ENCODE measurements around the gene CTNNA1.

CTNNA1 gene

DNA sequence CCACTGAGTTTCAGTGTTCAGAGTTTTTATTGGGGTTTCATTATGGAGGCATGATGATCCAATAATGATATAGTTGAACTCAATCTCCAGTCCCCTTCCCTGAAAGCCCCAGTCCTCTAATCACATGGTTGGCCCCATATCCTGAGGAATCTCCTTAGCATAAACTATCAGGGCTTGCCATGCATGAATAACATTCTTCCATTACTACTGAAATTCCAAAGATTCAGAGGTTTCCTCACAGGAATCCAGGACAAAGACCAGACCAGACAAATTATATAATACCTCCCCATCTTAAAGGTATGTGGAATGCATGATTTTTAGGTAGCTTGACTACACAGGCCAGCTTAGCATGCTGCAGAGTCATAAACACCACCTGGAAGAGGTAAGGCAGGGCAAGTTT is 137.4 kb downstream of the CTNNA1 start:
- Histone ChIP-seq H3K9me3 (no peaks in the 10 kb centered on the region), H3K27ac (no peak overlapping the region), H3K4me3 (no peak overlapping the region), H3K27me3 (no peaks in the 10 kb centered on the region), H3K4me1 (no peaks in the 10 kb centered on the region), H3K36me3 (peaks cover 50 to 63% (median 55%) of the 10 kb centered on the region in 3 donors)
- intact Hi-C loops (cut with DNase I; ENCODE audit: low total_unique reads) = no loop called here
- TF ChIP-seq CTCF (IDR thresholded peaks at IDR 0.05) = no peak
- no peak for DNase-seq

DNA sequence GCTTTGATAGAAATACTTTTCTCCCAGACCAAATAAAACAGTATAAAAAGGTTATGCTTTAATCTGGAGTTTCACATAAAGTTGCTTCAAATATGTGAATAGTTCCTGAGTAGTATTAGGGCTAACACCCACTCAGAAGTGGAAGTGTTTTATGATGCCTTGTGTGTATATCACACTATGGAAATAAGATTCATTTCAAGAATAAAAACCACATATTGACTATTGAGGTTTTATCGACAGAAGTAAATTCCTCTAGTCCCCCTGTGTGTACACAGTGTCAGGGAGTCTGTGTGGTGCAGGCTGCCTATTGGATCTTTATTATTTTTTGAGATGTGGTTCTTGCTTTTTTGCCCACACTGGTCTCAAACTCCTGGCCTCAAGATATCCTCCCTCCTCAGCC is 142.7 kb downstream of the CTNNA1 start:
- Histone ChIP-seq H3K27me3 (no peaks in the 10 kb centered on the region), H3K9me3 (no peaks in the 10 kb centered on the region), H3K4me1 (peaks cover 0 to 9% (median 0%) of the 10 kb centered on the region in 4 donors), H3K27ac (no peak overlapping the region), H3K4me3 (no peak overlapping the region), H3K36me3 (peaks cover 4 to 31% (median 7%) of the 10 kb centered on the region in 3 donors)
- intact Hi-C loops (cut with DNase I; ENCODE audit: low total_unique reads) = no loop called here
- no peak for DNase-seq
- no peak for TF ChIP-seq CTCF (IDR thresholded peaks at IDR 0.05)

- intact Hi-C loops (cut with DNase I; ENCODE audit: low total_unique reads) = no loop called here
- TF ChIP-seq CTCF (IDR thresholded peaks at IDR 0.05) = no peak
- H3K4me1 ChIP-seq = peaks cover 0 to 9% (median 0%) of the 10 kb centered on the region in 4 donors
- H3K27ac ChIP-seq = no peak overlapping the region
- H3K4me3 ChIP-seq = no peak overlapping the region
- no peak for DNase-seq
- H3K9me3 ChIP-seq = no peaks in the 10 kb centered on the region
- H3K27me3 ChIP-seq = no peaks in the 10 kb centered on the region
- peaks cover 0 to 35% (median 8%) of the 10 kb centered on the region in 3 donors for H3K36me3 ChIP-seq
These were observed 145.1 kb downstream of the CTNNA1 start for GRCh38 chr5:138898299-138898698.

DNA sequence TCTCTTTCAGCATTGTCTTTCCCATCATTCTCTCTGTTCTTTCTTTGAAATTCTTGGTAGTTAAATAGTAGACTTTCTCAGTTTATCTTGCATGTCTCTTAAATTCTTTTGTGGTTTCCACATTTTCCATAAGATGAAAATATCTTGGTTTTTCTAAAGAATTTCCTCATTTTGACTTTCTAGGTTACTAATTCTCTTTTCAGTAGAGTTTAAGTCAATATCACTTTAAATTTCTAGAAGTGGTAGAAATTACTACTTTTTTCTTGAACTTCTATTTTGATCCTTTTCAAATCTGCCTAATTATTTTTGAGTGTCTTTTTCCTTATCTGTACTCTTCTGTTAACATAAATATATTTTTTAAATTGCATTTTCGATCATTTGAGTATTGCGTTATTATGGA is 145.5 kb downstream of the CTNNA1 start:
- Histone ChIP-seq H3K27ac (no peak overlapping the region), H3K9me3 (no peaks in the 10 kb centered on the region), H3K4me1 (peaks cover 0 to 9% (median 0%) of the 10 kb centered on the region in 4 donors), H3K4me3 (no peak overlapping the region), H3K27me3 (no peaks in the 10 kb centered on the region), H3K36me3 (peaks cover 0 to 31% (median 8%) of the 10 kb centered on the region in 3 donors)
- intact Hi-C loops (cut with DNase I; ENCODE audit: low total_unique reads) = no loop called here
- no peak for DNase-seq
- TF ChIP-seq CTCF (IDR thresholded peaks at IDR 0.05) = no peak

GRCh38 chr5:138900281-138900965 is 147.2 kb downstream of the CTNNA1 start:
- TF ChIP-seq CTCF (IDR thresholded peaks at IDR 0.05) = no peak
- no peak for DNase-seq
- Histone ChIP-seq H3K4me1 (peaks cover 0 to 9% (median 0%) of the 10 kb centered on the region in 4 donors), H3K27ac (no peak overlapping the region), H3K9me3 (no peaks in the 10 kb centered on the region), H3K4me3 (no peak overlapping the region), H3K27me3 (no peaks in the 10 kb centered on the region), H3K36me3 (peaks cover 12 to 42% (median 22%) of the 10 kb centered on the region in 3 donors)
- intact Hi-C loops (cut with DNase I; ENCODE audit: low total_unique reads) = no loop called here

All from tibial artery (tissue), 4 donors.